B cell (primary cell): ENCODE data around the gene P4HA2.

Experiments used
- EZH2 ChIP-seq: IDR thresholded peaks from 2 replicates; pipeline ENCODE4 v1.6.1; 2012; ENCODE audit warnings: borderline replicate concordance, low read depth, mild to moderate bottlenecking, moderate library complexity, low read length; ENCODE audit not compliant: insufficient read depth, poor library complexity, severe bottlenecking
- TF ChIP-seq, protein P1 (sequence below): fragments of 200-600 bp; IDR thresholded peaks from one replicate; pipeline ENCODE4 v1.8.0; 2022; ENCODE audit warnings: antibody characterized with exemption, mild to moderate bottlenecking

- TF ChIP-seq, protein P1, sequence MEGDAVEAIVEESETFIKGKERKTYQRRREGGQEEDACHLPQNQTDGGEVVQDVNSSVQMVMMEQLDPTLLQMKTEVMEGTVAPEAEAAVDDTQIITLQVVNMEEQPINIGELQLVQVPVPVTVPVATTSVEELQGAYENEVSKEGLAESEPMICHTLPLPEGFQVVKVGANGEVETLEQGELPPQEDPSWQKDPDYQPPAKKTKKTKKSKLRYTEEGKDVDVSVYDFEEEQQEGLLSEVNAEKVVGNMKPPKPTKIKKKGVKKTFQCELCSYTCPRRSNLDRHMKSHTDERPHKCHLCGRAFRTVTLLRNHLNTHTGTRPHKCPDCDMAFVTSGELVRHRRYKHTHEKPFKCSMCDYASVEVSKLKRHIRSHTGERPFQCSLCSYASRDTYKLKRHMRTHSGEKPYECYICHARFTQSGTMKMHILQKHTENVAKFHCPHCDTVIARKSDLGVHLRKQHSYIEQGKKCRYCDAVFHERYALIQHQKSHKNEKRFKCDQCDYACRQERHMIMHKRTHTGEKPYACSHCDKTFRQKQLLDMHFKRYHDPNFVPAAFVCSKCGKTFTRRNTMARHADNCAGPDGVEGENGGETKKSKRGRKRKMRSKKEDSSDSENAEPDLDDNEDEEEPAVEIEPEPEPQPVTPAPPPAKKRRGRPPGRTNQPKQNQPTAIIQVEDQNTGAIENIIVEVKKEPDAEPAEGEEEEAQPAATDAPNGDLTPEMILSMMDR: no peak
- TF ChIP-seq EZH2: no peak
These were observed 5.0 kb downstream of the P4HA2 start for GRCh38 chr5:132222649-132223038.
